Tongue (tissue), 2 donors: ENCODE data around the gene SORD. TPM values are rescaled to one million over a fixed set of nuclear protein-coding genes. Genes with fewer than 3 reads are reported as not detected.
"Not testable (repeated sequence)": the region's sequence is repeated elsewhere in the genome, so short reads cannot be mapped to it uniquely, and the experiment has no call there.

Experiments used
- DNase-seq: peaks from one replicate; pipeline ENCODE4 v3.0.0-alpha.2; 2015
- total RNA-seq: library from RNA; depleted of rRNA; stranded (reverse); fragments of >200 nt; gene quantifications from one replicate; pipeline ENCODE4 v1.2.3, GENCODE V29; 2014

The SORD gene
- 11.5 TPM for total RNA-seq

GRCh38 chr15:45022871-45023658, at the start of gene SORD:
Gene SORD (plus strand): TSS chr15:45023195. CDS start chr15:45023284, 89 bp downstream.
- peak; percentile 96 for DNase-seq

GRCh38 chr15:44976183-44976582, 46.8 kb upstream of the SORD start:
- DNase-seq = not testable (repeated sequence)

- not testable (repeated sequence) for DNase-seq
Observed at GRCh38 chr15:44977781-44978180, 45.2 kb upstream of the SORD start.

GRCh38 chr15:44979617-44980339, 43.2 kb upstream of the SORD start:
- DNase-seq = not testable (repeated sequence)

- not testable (repeated sequence) for DNase-seq
Observed at GRCh38 chr15:44984144-44984543, 38.9 kb upstream of the SORD start.

GRCh38 chr15:44986346-44987055, 36.5 kb upstream of the SORD start:
- not testable (repeated sequence) for DNase-seq

- not testable (repeated sequence) for DNase-seq
Observed at GRCh38 chr15:44987711-44988110, 35.3 kb upstream of the SORD start.

- not testable (repeated sequence) for DNase-seq
Observed at GRCh38 chr15:44988184-44988869, 34.7 kb upstream of the SORD start.

- DNase-seq = not testable (repeated sequence)
Observed at GRCh38 chr15:44988870-44989219, 34.1 kb upstream of the SORD start.

- DNase-seq = not testable (repeated sequence)
Observed at GRCh38 chr15:44997632-44998031, 25.4 kb upstream of the SORD start.

- no peak for DNase-seq
Observed at GRCh38 chr15:44999105-44999504, 23.9 kb upstream of the SORD start.

- DNase-seq = not testable (repeated sequence)
Observed at GRCh38 chr15:45001180-45001579, 21.8 kb upstream of the SORD start.

- not testable (repeated sequence) for DNase-seq
Observed at GRCh38 chr15:45003731-45004410, 19.1 kb upstream of the SORD start.

GRCh38 chr15:45004590-45005175, 18.3 kb upstream of the SORD start:
- not testable (repeated sequence) for DNase-seq

- DNase-seq = no peak
Observed at GRCh38 chr15:45009046-45009445, 13.9 kb upstream of the SORD start.

- not testable (repeated sequence) for DNase-seq
Observed at GRCh38 chr15:45015114-45015513, 7.9 kb upstream of the SORD start.

- DNase-seq = not testable (repeated sequence)
Observed at GRCh38 chr15:45020222-45020900, 2.6 kb upstream of the SORD start.

- DNase-seq = not testable (repeated sequence)
Observed at GRCh38 chr15:45020901-45021259, 2.1 kb upstream of the SORD start.

GRCh38 chr15:45021348-45021747, 1.6 kb upstream of the SORD start:
- DNase-seq = no peak

GRCh38 chr15:45023659-45024225, 747 bp downstream of the SORD start:
- peak; percentile 9 for DNase-seq
